Gastroesophageal sphincter (tissue), 3 donors: Measurements from ENCODE around the gene SLC25A21.

ENCODE experiments used
- EP300 ChIP-seq: sonication (generic); formaldehyde crosslinking; IDR thresholded peaks from one replicate; pipeline ENCODE4 v1.6.1; 2017; ENCODE audit warnings: antibody characterized with exemption, mild to moderate bottlenecking
- POLR2A ChIP-seq, 2 donors: fragments of 450-650 bp; IDR thresholded peaks; one replicate each; pipeline ENCODE4 v1.6.1; 2017; ENCODE audit warnings: antibody characterized with exemption in 2 of 2, mild to moderate bottlenecking in 2 of 2, moderate library complexity in 1 of 2
- POLR2AphosphoS5 ChIP-seq: sonication (generic); formaldehyde crosslinking; IDR thresholded peaks from one replicate; pipeline ENCODE4 v1.6.1; 2017; ENCODE audit warnings: antibody characterized with exemption
- TF ChIP-seq, protein P1 (sequence below), 4 experiments: fragments of 200-600 bp in 2 of 4; fragments of 450-650 bp in 2 of 4; sonication (generic) in 1 of 4; IDR thresholded peaks; one replicate each; pipeline ENCODE4 v1.5.1; 2017 to 2019; ENCODE audit warnings: antibody characterized with exemption in 4 of 4, mild to moderate bottlenecking in 2 of 4, moderate library complexity in 2 of 4

GRCh38 chr14:37122919-37123639 lies 49.3 kb downstream of the SLC25A21 start:
- TF ChIP-seq, protein P1, sequence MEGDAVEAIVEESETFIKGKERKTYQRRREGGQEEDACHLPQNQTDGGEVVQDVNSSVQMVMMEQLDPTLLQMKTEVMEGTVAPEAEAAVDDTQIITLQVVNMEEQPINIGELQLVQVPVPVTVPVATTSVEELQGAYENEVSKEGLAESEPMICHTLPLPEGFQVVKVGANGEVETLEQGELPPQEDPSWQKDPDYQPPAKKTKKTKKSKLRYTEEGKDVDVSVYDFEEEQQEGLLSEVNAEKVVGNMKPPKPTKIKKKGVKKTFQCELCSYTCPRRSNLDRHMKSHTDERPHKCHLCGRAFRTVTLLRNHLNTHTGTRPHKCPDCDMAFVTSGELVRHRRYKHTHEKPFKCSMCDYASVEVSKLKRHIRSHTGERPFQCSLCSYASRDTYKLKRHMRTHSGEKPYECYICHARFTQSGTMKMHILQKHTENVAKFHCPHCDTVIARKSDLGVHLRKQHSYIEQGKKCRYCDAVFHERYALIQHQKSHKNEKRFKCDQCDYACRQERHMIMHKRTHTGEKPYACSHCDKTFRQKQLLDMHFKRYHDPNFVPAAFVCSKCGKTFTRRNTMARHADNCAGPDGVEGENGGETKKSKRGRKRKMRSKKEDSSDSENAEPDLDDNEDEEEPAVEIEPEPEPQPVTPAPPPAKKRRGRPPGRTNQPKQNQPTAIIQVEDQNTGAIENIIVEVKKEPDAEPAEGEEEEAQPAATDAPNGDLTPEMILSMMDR (IDR thresholded peaks at IDR 0.05) = no peak
- no peak for TF ChIP-seq POLR2A (IDR thresholded peaks at IDR 0.05)
- no peak for TF ChIP-seq EP300
- TF ChIP-seq POLR2AphosphoS5 = no peak
